BJ (cell line): ENCODE data around the gene SGIP1. TPM values are rescaled to one million over a fixed set of nuclear protein-coding genes. Genes with fewer than 3 reads are reported as not detected.

Experiments used
- CTCF ChIA-PET: fragments of 350-600 bp; formaldehyde crosslinking; extraction: SDS; loops from one replicate; lab custom pipeline; 2021; ENCODE audit warnings: antibody characterized with exemption, inconsistent platforms; lab: Yijun Ruan, JAX
- POLR2A ChIA-PET: fragments of 300-600 bp; sonication (Branson Sonifier 250); formaldehyde crosslinking; extraction: SDS; loops from one replicate; lab custom pipeline; 2021; ENCODE audit warnings: antibody characterized with exemption; lab: Charles Lee
- DNase-seq: peaks from one replicate; pipeline ENCODE4 v3.0.0-alpha.2; 2011; ENCODE audit warnings: low read depth
- H3K27me3 ChIP-seq: 2 replicates; pipeline ENCODE4 v1.6.0; 2011; ENCODE audit warnings: low read length; ENCODE audit not compliant: control insufficient read depth, insufficient read depth
- H3K36me3 ChIP-seq: 2 replicates; pipeline ENCODE4 v1.5.1; 2011; ENCODE audit warnings: low read length; ENCODE audit not compliant: control insufficient read depth, insufficient read depth
- H3K4me3 ChIP-seq: 2 replicates; pipeline ENCODE4 v1.5.1; 2011; ENCODE audit warnings: low read depth, mild to moderate bottlenecking, control low read depth, low read length
- CTCF ChIP-seq: IDR thresholded peaks from 2 replicates; pipeline ENCODE4 v1.5.1; 2011; ENCODE audit warnings: low read depth, mild to moderate bottlenecking, control low read depth, inconsistent platforms, low read length, moderate library complexity; ENCODE audit not compliant: insufficient read depth
- polyA plus RNA-seq: library from polyadenylated mRNA; depleted of rRNA; stranded (reverse); fragments of >200 nt; gene quantifications from 2 replicates; pipeline ENCODE4 v1.2.3, GENCODE V29; 2011

Gene SGIP1
- polyA plus RNA-seq, 1 experiment: 49.4 TPM

GRCh38 chr1:66644331-66644730 lies 110.4 kb downstream of the SGIP1 start:
- no peak for DNase-seq
- TF ChIP-seq CTCF: no peak
- Histone ChIP-seq H3K36me3 (peaks cover 4% of the 10 kb centered on the region; the same call in 1 of the 2 replicates), H3K27me3 (no peaks in the 10 kb centered on the region), H3K4me3 (no peak overlapping the region)
- ChIA-PET CTCF (interaction anchor here (1.1 kb wide), 1 partner anchor 100 kb away, joined by 3 read pairs; no protein-coding TSS in a partner anchor), POLR2A (no interaction called here)

GRCh38 chr1:66648901-66649595 lies 115.1 kb downstream of the SGIP1 start:
- POLR2A ChIA-PET: no interaction called here
- CTCF ChIA-PET: no interaction called here
- Histone ChIP-seq H3K36me3 (peaks cover 2% of the 10 kb centered on the region; the same call in 1 of the 2 replicates), H3K27me3 (no peaks in the 10 kb centered on the region), H3K4me3 (no peak overlapping the region)
- TF ChIP-seq CTCF: no peak
- no peak for DNase-seq

DNA sequence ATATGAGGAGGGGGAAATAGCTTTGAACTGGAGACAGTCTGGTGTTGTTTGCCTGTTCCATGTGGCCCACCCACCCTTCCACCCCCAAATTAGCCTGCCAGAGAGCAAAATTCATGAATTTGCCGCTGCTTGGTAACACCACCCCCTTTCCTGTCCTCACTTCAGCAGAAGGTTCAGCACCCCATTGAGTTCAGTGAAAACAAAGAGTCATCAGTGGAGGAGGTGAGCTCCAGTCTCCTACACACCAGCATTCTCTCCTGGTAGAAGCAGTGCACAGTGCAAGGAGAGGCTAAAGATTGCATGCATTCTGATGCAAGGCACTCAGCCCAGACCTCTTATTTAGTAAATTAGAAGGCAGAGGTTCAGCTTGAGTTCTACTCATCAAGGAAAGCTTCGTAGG lies 118.6 kb downstream of the SGIP1 start:
- H3K36me3 ChIP-seq: no peaks in the 10 kb centered on the region
- ChIA-PET CTCF (interaction anchor here (1.7 kb wide), 1 partner anchor 74 kb away, joined by 3 read pairs; no protein-coding TSS in a partner anchor), POLR2A (no interaction called here)

DNA sequence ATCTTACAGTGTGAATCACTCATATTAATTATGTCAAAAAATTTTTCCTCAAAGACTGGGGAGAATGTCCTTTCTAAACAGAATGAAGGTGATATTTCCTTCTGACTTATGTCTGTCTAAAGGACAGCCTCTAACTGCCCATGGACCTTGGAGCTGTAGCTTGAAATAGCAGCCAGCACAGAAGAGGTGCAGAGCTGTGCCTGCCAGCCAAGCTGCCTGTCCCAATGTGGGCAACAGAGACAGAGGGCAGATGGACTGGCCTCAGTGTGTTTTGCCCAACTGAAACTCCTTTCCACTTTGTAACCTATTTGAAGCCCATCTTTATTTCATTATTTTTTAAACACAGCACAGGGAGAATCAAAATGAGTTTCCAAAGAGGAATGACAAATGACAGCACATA lies 120.7 kb downstream of the SGIP1 start:
- DNase-seq: no peak
- CTCF ChIA-PET: no interaction called here
- H3K36me3 ChIP-seq: no peaks in the 10 kb centered on the region
- no peak for TF ChIP-seq CTCF
- no peak overlapping the region for H3K4me3 ChIP-seq
- no peaks in the 10 kb centered on the region for H3K27me3 ChIP-seq
- POLR2A ChIA-PET: no interaction called here

More for the DNA sequence above, 118.6 kb downstream of the SGIP1 start:
- TF ChIP-seq CTCF: no peak
- no peak for DNase-seq
- no peak overlapping the region for H3K4me3 ChIP-seq
- no peaks in the 10 kb centered on the region for H3K27me3 ChIP-seq

DNA sequence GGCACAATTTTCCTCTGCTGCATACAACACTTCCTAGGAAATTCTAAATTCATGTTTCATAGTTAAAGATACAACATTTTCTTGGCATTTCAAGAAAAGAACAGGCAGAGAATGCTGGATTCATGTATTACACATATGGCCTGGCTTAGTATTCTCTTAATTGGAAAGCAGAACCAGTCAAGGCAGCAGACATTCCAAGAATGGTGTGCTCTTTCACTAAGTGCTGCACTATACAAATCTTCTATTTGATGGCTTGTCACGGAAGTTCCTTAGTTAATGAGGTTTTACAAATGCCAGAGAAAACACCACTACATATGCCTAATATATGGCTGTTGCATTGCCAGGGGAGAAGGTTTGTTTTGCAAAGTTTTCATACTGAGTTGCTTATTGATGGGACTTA lies 137.5 kb downstream of the SGIP1 start:
- CTCF ChIA-PET: no interaction called here
- TF ChIP-seq CTCF: no peak
- no peaks in the 10 kb centered on the region for H3K27me3 ChIP-seq
- no peak overlapping the region for H3K4me3 ChIP-seq
- POLR2A ChIA-PET: no interaction called here
- peaks cover 4% of the 10 kb centered on the region; the same call in 1 of the 2 replicates for H3K36me3 ChIP-seq
- no peak for DNase-seq
